ENCODE results near the gene LPP.

The LPP gene

DNA sequence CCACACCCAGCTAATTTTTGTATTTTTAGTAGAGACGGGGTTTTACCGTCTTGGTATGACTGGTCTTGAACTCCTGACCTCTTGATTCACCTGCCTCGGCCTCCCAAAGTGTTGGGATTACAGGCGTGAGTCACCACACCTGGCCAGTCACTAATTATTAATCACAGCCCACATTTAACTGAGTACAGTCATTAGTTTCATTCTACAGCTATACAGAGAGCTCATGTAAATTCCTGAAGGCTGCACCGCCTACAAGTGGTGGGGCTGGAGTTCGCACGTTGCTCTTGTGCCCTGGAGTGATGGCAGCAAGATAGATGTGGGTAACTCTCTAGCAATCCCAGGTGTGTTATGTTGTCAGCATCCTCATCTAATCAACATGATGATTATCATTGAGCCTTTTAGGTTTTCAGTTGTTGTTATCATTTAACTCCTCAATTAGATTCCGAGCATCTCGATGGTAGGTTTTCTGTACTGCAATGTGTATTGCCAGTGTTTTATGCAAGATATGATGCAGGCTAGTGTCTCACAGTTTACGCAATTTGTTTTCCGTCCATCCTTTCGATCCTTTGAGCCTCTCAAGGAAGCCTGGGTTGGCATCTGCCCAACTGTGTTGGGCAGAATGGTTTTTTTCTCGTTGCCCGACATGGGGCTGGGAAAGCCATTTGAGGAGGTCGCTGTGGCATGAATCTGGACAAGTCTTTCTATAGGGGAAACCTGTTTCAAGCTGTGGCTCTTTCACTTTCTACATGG, 216.3 kb downstream of the LPP start:
- no peak for FAIRE-seq
- no peak for TF ChIP-seq PAX5 (IDR thresholded peaks at IDR 0.05; ENCODE audit: insufficient read depth, low read length, severe bottlenecking)
- TF ChIP-seq SPI1 (IDR thresholded peaks at IDR 0.05; ENCODE audit: low read depth, low read length): no peak
- TF ChIP-seq POLR2AphosphoS5 (IDR thresholded peaks at IDR 0.05; ENCODE audit: low read depth, low read length): no peak
- TF ChIP-seq POU2F2 (IDR thresholded peaks at IDR 0.05; ENCODE audit: low read depth, low read length): no peak
- no peak for TF ChIP-seq POLR2A (IDR thresholded peaks at IDR 0.05; ENCODE audit: low read depth, low read length)
- TF ChIP-seq TAF1 (IDR thresholded peaks at IDR 0.05; ENCODE audit: low read depth, low read length): no peak
- DNase-seq (ENCODE audit: insufficient read length, low spot score): no peak

DNA sequence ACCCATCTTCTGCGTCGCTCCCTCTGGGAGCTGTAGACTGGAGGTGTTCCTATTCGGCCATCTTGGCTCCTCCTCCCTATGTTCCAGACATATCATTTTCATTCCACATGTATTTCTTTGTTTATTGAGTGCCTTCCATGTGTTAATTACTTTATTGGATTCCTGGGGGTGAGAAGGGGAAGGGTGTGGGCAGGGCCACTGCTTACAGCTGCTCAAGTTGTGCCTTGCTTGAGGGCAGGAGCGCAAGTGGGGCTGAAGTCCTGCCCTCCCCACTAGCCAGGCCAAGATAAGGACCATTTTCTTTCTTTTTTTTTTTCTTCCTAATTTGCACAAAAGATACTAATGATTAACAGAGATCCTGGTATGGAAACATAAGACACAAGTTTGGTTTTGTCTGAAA, 224.8 kb downstream of the LPP start:
- FAIRE-seq (no peak), DNase-seq (ENCODE audit: insufficient read length, low spot score) (no peak)

DNA sequence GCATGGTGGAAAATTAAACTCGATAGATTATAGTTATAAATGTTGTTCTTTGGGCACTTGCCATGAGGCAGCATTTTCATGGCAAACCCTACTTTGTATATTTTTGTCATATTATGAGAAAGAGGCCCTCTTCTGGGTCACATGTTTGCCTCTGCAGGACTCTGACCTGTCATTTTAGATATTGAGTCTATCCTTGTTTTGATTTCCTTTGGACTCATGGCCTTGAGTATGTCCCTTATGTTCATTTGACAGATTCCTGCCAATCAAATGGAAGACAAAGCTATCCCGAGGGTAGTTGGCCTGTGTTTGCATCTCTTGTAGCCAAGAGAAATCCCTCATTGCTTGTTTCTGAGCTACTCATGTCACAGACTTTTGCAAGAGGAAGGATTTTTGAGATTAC, 226.3 kb downstream of the LPP start:
- no peak for TF ChIP-seq TAF1 (IDR thresholded peaks at IDR 0.05; ENCODE audit: low read depth, low read length)
- TF ChIP-seq POLR2A (IDR thresholded peaks at IDR 0.05; ENCODE audit: low read depth, low read length): no peak
- TF ChIP-seq POU2F2 (IDR thresholded peaks at IDR 0.05; ENCODE audit: low read depth, low read length): no peak
- TF ChIP-seq POLR2AphosphoS5 (IDR thresholded peaks at IDR 0.05; ENCODE audit: low read depth, low read length): no peak
- TF ChIP-seq PAX5 (IDR thresholded peaks at IDR 0.05; ENCODE audit: insufficient read depth, low read length, severe bottlenecking): no peak
- TF ChIP-seq SPI1 (IDR thresholded peaks at IDR 0.05; ENCODE audit: low read depth, low read length): no peak
- DNase-seq (ENCODE audit: insufficient read length, low spot score) (no peak), FAIRE-seq (no peak)

More for the DNA sequence above, 224.8 kb downstream of the LPP start:
- no peak for TF ChIP-seq SPI1 (IDR thresholded peaks at IDR 0.05; ENCODE audit: low read depth, low read length)
- no peak for TF ChIP-seq POLR2A (IDR thresholded peaks at IDR 0.05; ENCODE audit: low read depth, low read length)

DNA sequence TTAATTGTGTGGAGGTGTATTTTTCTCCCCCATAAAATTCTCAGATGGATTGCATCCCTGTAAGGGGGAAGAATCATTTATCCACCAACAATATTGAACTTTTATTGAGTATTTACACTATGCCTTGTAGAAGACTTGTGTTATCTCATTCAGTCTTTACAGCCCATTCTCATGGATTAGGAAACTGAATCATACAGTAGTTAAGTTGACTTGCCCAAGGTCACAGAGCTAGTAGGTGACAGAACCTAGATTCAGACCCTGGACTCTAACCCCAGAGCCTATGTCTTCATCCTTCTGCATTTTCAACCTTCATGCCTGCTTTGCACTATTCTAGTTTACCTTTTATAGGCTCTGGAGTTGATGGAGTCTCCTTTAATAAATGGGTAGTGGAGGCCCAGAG, 226.8 kb downstream of the LPP start:
- FAIRE-seq (no peak), DNase-seq (ENCODE audit: insufficient read length, low spot score) (no peak)
- no peak for TF ChIP-seq PAX5 (IDR thresholded peaks at IDR 0.05; ENCODE audit: insufficient read depth, low read length, severe bottlenecking)
- TF ChIP-seq TAF1 (IDR thresholded peaks at IDR 0.05; ENCODE audit: low read depth, low read length): no peak
- TF ChIP-seq POLR2AphosphoS5 (IDR thresholded peaks at IDR 0.05; ENCODE audit: low read depth, low read length): no peak
- TF ChIP-seq POLR2A (IDR thresholded peaks at IDR 0.05; ENCODE audit: low read depth, low read length): no peak
- no peak for TF ChIP-seq SPI1 (IDR thresholded peaks at IDR 0.05; ENCODE audit: low read depth, low read length)
- no peak for TF ChIP-seq POU2F2 (IDR thresholded peaks at IDR 0.05; ENCODE audit: low read depth, low read length)

DNA sequence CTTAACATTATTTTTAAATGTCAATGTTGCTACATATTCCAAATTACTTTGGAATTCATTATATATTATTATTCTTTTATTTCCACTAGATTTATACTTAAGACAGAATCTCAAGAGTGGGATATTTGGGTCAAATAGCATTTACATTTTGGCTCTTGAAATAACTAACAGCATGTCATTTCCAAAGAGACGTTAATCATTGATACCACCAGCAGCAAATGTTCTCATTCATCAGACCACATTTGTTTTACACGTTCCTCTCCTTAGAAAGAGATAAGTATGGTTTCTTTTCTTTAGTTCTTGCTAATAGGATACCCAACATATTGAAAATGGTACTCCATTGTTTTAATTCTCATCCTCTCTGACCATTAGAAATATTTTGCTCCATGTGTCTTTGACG, 229.8 kb downstream of the LPP start:
- TF ChIP-seq POLR2AphosphoS5 (IDR thresholded peaks at IDR 0.05; ENCODE audit: low read depth, low read length) (no peak), PAX5 (IDR thresholded peaks at IDR 0.05; ENCODE audit: insufficient read depth, low read length, severe bottlenecking) (no peak), TAF1 (IDR thresholded peaks at IDR 0.05; ENCODE audit: low read depth, low read length) (no peak), POLR2A (IDR thresholded peaks at IDR 0.05; ENCODE audit: low read depth, low read length) (no peak), SPI1 (IDR thresholded peaks at IDR 0.05; ENCODE audit: low read depth, low read length) (no peak), POU2F2 (IDR thresholded peaks at IDR 0.05; ENCODE audit: low read depth, low read length) (no peak)
- no peak for FAIRE-seq
- DNase-seq (ENCODE audit: insufficient read length, low spot score): no peak

DNA sequence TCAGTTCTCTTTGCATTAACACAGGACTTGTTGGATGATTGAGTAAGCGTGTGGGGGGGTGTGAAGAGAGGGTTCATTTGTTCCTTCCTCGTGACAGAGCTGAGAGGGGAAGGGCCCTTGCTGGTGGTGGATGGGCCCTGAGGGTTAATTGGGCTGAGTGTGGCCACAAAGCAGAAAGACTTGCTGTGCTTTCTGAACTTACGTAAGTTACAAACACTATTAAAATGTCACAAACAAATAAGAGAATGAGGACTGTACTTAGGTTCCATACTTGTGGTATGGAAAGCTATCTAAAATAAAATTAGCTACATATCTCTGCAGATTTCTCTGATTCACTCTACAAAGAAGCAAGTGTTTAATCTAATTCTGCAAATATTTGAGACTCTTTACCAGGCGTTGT, 231.3 kb downstream of the LPP start:
- DNase-seq (ENCODE audit: insufficient read length, low spot score): no peak
- TF ChIP-seq PAX5 (IDR thresholded peaks at IDR 0.05; ENCODE audit: insufficient read depth, low read length, severe bottlenecking): no peak
- no peak for TF ChIP-seq POLR2AphosphoS5 (IDR thresholded peaks at IDR 0.05; ENCODE audit: low read depth, low read length)
- no peak for TF ChIP-seq SPI1 (IDR thresholded peaks at IDR 0.05; ENCODE audit: low read depth, low read length)
- no peak for FAIRE-seq

DNA sequence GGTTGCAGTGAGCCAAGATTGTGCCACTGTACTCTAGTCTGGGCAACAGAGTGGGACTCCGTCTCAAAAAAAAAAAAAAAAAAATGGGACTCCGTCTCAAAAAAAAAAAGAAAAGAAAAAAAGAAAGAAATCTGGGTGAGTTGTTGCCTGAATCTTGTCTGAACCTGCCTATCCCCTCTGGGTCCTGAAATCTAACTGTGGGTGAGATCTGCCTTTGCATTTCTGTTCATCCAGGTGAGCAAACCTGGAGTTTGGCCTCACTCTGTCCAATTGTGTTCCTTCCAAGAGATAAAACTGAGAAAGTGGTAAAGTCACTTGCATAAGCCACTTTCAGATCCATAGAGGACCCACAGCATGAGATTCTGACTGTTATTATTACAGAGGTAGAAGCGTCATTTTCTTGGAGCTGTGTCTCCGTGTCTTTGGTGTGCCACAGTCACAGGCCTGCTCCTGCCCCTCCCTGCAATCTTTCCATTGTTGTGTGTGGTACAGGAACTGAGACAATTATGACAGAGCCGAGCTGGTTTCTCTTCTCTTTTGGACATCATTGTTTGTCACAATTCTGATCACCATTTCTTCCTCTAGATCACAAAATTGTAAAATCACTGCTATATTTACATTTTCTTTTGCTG, 235.9 kb downstream of the LPP start:
- FAIRE-seq: peak; percentile 52
- peak; percentile 4 for DNase-seq (ENCODE audit: insufficient read length, low spot score)
- TF ChIP-seq PAX5 (IDR thresholded peaks at IDR 0.05; ENCODE audit: insufficient read depth, low read length, severe bottlenecking) (no peak), POLR2AphosphoS5 (IDR thresholded peaks at IDR 0.05; ENCODE audit: low read depth, low read length) (no peak), POU2F2 (IDR thresholded peaks at IDR 0.05; ENCODE audit: low read depth, low read length) (no peak), POLR2A (IDR thresholded peaks at IDR 0.05; ENCODE audit: low read depth, low read length) (no peak), SPI1 (IDR thresholded peaks at IDR 0.05; ENCODE audit: low read depth, low read length) (peak; percentile 94), TAF1 (IDR thresholded peaks at IDR 0.05; ENCODE audit: low read depth, low read length) (no peak)

DNA sequence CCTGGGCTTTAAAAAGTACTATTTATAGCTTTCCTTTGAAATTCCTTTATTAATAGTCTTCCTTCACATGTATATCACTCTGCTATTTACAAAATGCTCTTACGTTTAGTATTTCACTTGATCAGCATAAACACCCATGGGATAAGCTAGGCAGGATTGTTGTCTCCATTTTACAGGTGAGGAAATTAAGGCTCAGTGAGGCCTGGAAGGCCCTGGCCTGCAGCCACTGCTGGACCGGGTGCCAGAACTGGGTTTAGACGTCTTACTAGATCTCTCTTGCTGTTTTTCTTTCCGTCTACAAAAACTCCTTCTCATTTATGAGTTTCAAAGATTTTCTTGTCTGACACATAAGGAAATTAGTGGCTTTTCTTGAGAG, 236.4 kb downstream of the LPP start:
- DNase-seq (ENCODE audit: insufficient read length, low spot score): no peak
- no peak for FAIRE-seq
- no peak for TF ChIP-seq POU2F2 (IDR thresholded peaks at IDR 0.05; ENCODE audit: low read depth, low read length)
- TF ChIP-seq SPI1 (IDR thresholded peaks at IDR 0.05; ENCODE audit: low read depth, low read length): no peak
- no peak for TF ChIP-seq PAX5 (IDR thresholded peaks at IDR 0.05; ENCODE audit: insufficient read depth, low read length, severe bottlenecking)
- no peak for TF ChIP-seq TAF1 (IDR thresholded peaks at IDR 0.05; ENCODE audit: low read depth, low read length)
- no peak for TF ChIP-seq POLR2A (IDR thresholded peaks at IDR 0.05; ENCODE audit: low read depth, low read length)
- no peak for TF ChIP-seq POLR2AphosphoS5 (IDR thresholded peaks at IDR 0.05; ENCODE audit: low read depth, low read length)

DNA sequence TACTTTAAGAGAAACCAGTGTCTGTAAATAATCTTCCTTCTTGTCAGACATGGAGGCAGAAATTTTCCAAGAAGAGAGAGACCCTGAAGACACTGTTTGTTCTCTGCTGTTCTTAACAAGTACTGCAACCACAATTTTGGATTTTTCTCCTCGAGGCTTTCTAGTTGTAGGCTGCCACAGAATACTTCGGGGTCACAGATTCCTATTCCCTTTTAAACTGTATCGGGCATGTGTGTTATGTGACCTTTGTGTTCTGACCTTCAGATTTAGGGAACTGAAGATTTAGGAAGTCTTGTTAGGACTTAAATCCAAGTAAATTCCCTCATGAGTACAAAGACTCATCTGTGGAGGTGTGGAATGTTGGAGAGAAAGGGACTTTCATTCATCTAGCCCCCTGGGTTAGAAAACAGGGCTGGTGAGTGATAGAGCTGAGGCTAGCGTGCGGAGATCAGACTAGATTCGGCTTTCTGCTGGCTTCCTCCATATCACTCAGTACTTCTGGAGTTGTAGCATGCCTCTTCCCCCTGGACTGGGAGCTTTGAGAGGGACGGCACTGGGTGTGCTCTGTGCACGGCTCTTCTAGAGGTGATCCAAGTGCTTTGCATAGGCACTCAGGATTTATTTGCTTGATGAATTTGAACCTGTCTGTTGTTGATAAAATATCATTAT, 237.0 kb downstream of the LPP start:
- no peak for TF ChIP-seq TAF1 (IDR thresholded peaks at IDR 0.05; ENCODE audit: low read depth, low read length)
- TF ChIP-seq SPI1 (IDR thresholded peaks at IDR 0.05; ENCODE audit: low read depth, low read length): no peak
- TF ChIP-seq POLR2AphosphoS5 (IDR thresholded peaks at IDR 0.05; ENCODE audit: low read depth, low read length): no peak
- TF ChIP-seq PAX5 (IDR thresholded peaks at IDR 0.05; ENCODE audit: insufficient read depth, low read length, severe bottlenecking): no peak
- TF ChIP-seq POU2F2 (IDR thresholded peaks at IDR 0.05; ENCODE audit: low read depth, low read length): no peak
- TF ChIP-seq POLR2A (IDR thresholded peaks at IDR 0.05; ENCODE audit: low read depth, low read length): no peak
- DNase-seq (ENCODE audit: insufficient read length, low spot score) (no peak), FAIRE-seq (no peak)

Data from GM12891 (cell line).